HCT116 (cell line): ENCODE measurements around the gene MAP2K3. TPM values are rescaled to one million over a fixed set of nuclear protein-coding genes. Genes with fewer than 3 reads are reported as not detected.
A peak's percentile ranks its signal among the peaks of the same experiment; 100 is the strongest.
"Not testable (repeated sequence)": the region's sequence is repeated elsewhere in the genome, so short reads cannot be mapped to it uniquely, and the experiment has no call there.

Experiments
- ATAC-seq: fragments of 200-7000 bp; cut with Tn5 transposase; 2 replicates; pipeline ENCODE4 v1.9.1; 2020; ENCODE audit warnings: mild to moderate bottlenecking, moderate library complexity
- BruUV-seq: library from RNA; stranded (reverse); fragments of 400-500 nt; replicated peaks from 2 replicates; lab custom pipeline; 2021; lab: Mats Ljungman, UMichigan
- CTCF ChIA-PET: fragments of 300-600 bp; sonication (Branson Sonifier 250); formaldehyde crosslinking; loops from one replicate; lab custom pipeline; 2021; ENCODE audit warnings: antibody characterized with exemption; lab: Charles Lee
- POLR2A ChIA-PET: fragments of 300-600, 350-600 bp; sonication (Branson Sonifier 250); formaldehyde crosslinking; loops from one replicate; lab custom pipeline; 2021; ENCODE audit warnings: antibody characterized with exemption; lab: Charles Lee
- RAD21 ChIA-PET, 2 experiments: fragments of 300-600 bp; sonication (Branson Sonifier 250); formaldehyde crosslinking; loops; one replicate each; lab custom pipeline; 2023; ENCODE audit warnings: low total read pairs in 2 of 2; ENCODE audit not compliant: uncharacterized antibody in 2 of 2, unreplicated experiment in 2 of 2, low non-redundant PET in 1 of 2; lab: Charles Lee
- DNase-seq: peaks from one replicate; pipeline ENCODE4 v3.0.0-alpha.2; 2010; ENCODE audit warnings: low read depth, low spot score
- H2AFZ ChIP-seq: fragments of 200-600 bp; shearing (Covaris generic), sonication (generic); 2 replicates; pipeline ENCODE4 v1.6.1; 2017; ENCODE audit warnings: low read depth, mixed run types, mixed read lengths, antibody characterized with exemption, low read length; ENCODE audit not compliant: poor library complexity, severe bottlenecking
- H3K27ac ChIP-seq: 2 replicates; pipeline ENCODE4 v1.5.1; 2012; ENCODE audit warnings: low read depth, low read length
- H3K27me3 ChIP-seq: fragments of 200-600 bp; sonication (generic); 2 replicates; pipeline ENCODE4 v1.6.1; 2016; ENCODE audit warnings: mixed run types, low read length, mixed read lengths; ENCODE audit not compliant: insufficient read depth
- H3K36me3 ChIP-seq, 2 experiments: fragments of 200-500 bp in 1 of 2; fragments of 200-600 bp in 1 of 2; sonication (Bioruptor generic) in 1 of 2; sonication (generic) in 1 of 2; 2 replicates each; pipeline versions ENCODE4 v1.5.1 to v1.6.1; 2014 to 2016; ENCODE audit warnings: low read length in 2 of 2, inconsistent platforms in 1 of 2, mixed read lengths in 1 of 2, mixed run types in 1 of 2; ENCODE audit not compliant: insufficient read depth in 2 of 2, control insufficient read depth in 1 of 2
- H3K4me1 ChIP-seq, 2 experiments: fragments of 200-600 bp in 1 of 2; sonication (generic) in 1 of 2; 2 replicates each; pipeline versions ENCODE4 v1.5.1 to v1.6.1; 2012 to 2017; ENCODE audit warnings: low read length in 2 of 2, inconsistent platforms in 1 of 2, mild to moderate bottlenecking in 1 of 2, mixed read lengths in 1 of 2, mixed run types in 1 of 2, moderate library complexity in 1 of 2; ENCODE audit not compliant: insufficient read depth in 2 of 2, control insufficient read depth in 1 of 2
- H3K4me2 ChIP-seq: fragments of 200-600 bp; sonication (generic); 2 replicates; pipeline ENCODE4 v1.6.1; 2017; ENCODE audit warnings: mixed run types, low read length, mixed read lengths
- H3K4me3 ChIP-seq, 2 experiments: fragments of 200-600 bp in 1 of 2; sonication (generic) in 1 of 2; replicated peaks in 1 of 2; 2 replicates each; pipeline ENCODE4 v1.5.1; 2011 to 2016; ENCODE audit warnings: low read length in 2 of 2, control low read depth in 1 of 2, low read depth in 1 of 2, mild to moderate bottlenecking in 1 of 2, mixed read lengths in 1 of 2, mixed run types in 1 of 2
- H3K79me2 ChIP-seq: fragments of 200-600 bp; sonication (generic); 2 replicates; pipeline ENCODE4 v1.6.1; 2017; ENCODE audit warnings: mild to moderate bottlenecking, mixed run types, low read length, moderate library complexity, mixed read lengths; ENCODE audit not compliant: insufficient read depth
- H3K9ac ChIP-seq: fragments of 200-600 bp; sonication (generic); 2 replicates; pipeline ENCODE4 v1.6.1; 2016; ENCODE audit warnings: low read length, mixed read lengths
- H3K9me2 ChIP-seq: fragments of 200-600 bp; sonication (generic), shearing (Covaris generic); 2 replicates; pipeline ENCODE4 v1.6.1; 2017; ENCODE audit warnings: mixed run types, mild to moderate bottlenecking, moderate library complexity; ENCODE audit not compliant: insufficient read depth
- H3K9me3 ChIP-seq, 2 experiments: fragments of 200-500 bp in 1 of 2; fragments of 200-600 bp in 1 of 2; sonication (Bioruptor generic) in 1 of 2; sonication (generic) in 1 of 2; 2 replicates each; pipeline ENCODE4 v1.6.1; 2014 to 2017; ENCODE audit warnings: low read length in 2 of 2, mixed read lengths in 2 of 2, inconsistent platforms in 1 of 2, low read depth in 1 of 2, mild to moderate bottlenecking in 1 of 2, mixed run types in 1 of 2, moderate library complexity in 1 of 2; ENCODE audit not compliant: control insufficient read depth in 1 of 2, insufficient read depth in 1 of 2
- H4K20me1 ChIP-seq: fragments of 200-600 bp; sonication (generic), shearing (Covaris generic); 2 replicates; pipeline ENCODE4 v1.6.1; 2017; ENCODE audit warnings: mixed run types, mild to moderate bottlenecking, moderate library complexity; ENCODE audit not compliant: insufficient read depth
- RAD21 ChIP-seq: IDR thresholded peaks from 2 replicates; pipeline ENCODE4 v1.6.1; 2012; ENCODE audit warnings: low read depth, mild to moderate bottlenecking
- SIN3A ChIP-seq: IDR thresholded peaks from 2 replicates; pipeline ENCODE4 v1.6.1; 2012; ENCODE audit warnings: low read depth
- intact Hi-C: fragments of 100-400 bp; cut with micrococcal nuclease; formaldehyde crosslinking; loops from 2 replicates; pipeline ENCODE4 v1.10.0; 2022
- total RNA-seq: library from RNA; stranded (reverse); gene quantifications from one replicate; pipeline ENCODE4 v1.2.1, GENCODE V29; 2021; ENCODE audit not compliant: unreplicated experiment
- TF ChIP-seq, protein P1 (sequence below): IDR thresholded peaks from 2 replicates; pipeline ENCODE4 v1.6.1; 2012

The MAP2K3 gene
- total RNA-seq, 1 experiment from 2014 or later = 96.7 TPM

DNA sequence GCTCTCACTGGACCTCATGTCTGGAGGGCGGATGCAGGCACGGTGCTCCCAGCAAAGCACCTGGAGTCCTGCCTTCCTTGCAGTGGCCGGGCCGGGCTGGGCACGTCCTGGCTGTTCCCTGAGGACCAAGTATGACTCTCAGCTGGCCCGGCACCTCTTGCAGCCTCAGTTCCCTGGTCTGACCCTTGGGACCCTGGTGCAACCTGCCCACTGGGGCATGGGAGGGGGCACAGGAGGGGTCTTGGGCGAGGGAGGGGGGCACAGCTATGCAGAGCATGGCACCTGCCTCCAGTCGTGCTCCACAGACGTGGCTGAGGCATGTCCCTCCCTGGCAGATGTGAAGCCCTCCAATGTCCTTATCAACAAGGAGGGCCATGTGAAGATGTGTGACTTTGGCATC, 19.6 kb downstream of the MAP2K3 start:
- H3K27ac ChIP-seq = no peak overlapping the region
- no peaks in the 10 kb centered on the region for H3K9me2 ChIP-seq
- no peak overlapping the region for H3K4me3 ChIP-seq
- no peak overlapping the region for H3K9ac ChIP-seq
- H3K4me1 ChIP-seq = no peaks in the 10 kb centered on the region
- RAD21 ChIA-PET = no interaction called here
- DNase-seq = no peak
- H3K9me3 ChIP-seq = peaks cover 0 to 3% of the 10 kb centered on the region in 2 experiments; a peak in 1 of 4 replicates
- TF ChIP-seq, protein P1, sequence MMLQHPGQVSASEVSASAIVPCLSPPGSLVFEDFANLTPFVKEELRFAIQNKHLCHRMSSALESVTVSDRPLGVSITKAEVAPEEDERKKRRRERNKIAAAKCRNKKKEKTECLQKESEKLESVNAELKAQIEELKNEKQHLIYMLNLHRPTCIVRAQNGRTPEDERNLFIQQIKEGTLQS = no peak
- TF ChIP-seq RAD21 = no peak
- no peak for TF ChIP-seq SIN3A
- TF ChIP-seq, all 23 proteins: peak for 0
- Histone ChIP-seq H3K36me3 (peaks cover 13 to 40% of the 10 kb centered on the region in 2 experiments), H3K4me2 (no peak overlapping the region), H3K79me2 (peaks cover 13% of the 10 kb centered on the region; the same call in 1 of the 2 replicates), H2AFZ (no peak overlapping the region), H3K27me3 (no peaks in the 10 kb centered on the region), H4K20me1 (no peaks in the 10 kb centered on the region)
- ChIA-PET CTCF (no interaction called here), POLR2A (no interaction called here)
- intact Hi-C loops = no loop called here
- ATAC-seq = no peak
- no TSS peak for BruUV-seq

DNA sequence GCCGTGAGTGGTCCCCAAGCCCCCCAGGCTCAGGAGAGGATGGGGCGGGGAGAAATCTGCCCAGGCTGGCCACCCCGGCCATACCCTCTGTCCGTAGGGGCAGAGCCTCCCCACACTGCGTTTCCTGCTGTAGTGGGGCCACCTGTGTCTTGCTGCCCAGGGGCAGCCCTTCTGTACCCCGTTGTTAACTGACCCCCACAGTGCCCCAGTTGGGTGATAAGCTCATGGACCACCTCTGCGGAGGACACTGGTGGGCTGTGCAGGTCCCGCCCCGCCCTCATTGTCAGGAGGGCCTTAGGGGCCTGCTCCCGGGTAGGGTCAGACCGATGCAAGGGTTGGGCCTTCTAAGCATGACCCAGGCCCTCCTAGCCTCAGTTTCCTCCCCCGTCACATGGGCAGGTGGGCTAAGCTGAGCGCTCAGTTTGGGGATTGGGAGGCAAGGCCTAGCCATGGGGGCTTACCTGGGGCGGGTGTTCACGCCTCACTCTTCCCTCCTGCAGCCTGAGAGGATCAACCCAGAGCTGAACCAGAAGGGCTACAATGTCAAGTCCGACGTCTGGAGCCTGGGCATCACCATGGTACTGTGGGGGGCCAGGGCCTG, 20.1 kb downstream of the MAP2K3 start:
- RAD21 ChIA-PET, H4K20me1 ChIP-seq, H3K4me1 ChIP-seq, H3K27ac ChIP-seq, H3K9ac ChIP-seq, CTCF ChIA-PET, POLR2A ChIA-PET, BruUV-seq, H3K9me2 ChIP-seq, H3K9me3 ChIP-seq, H3K27me3 ChIP-seq, H3K4me3 ChIP-seq, ATAC-seq, DNase-seq, H2AFZ ChIP-seq, H3K4me2 ChIP-seq, intact Hi-C loops: not testable (repeated sequence)
- peaks cover 13 to 38% of the 10 kb centered on the region in 2 experiments for H3K36me3 ChIP-seq
- H3K79me2 ChIP-seq = peaks cover 13% of the 10 kb centered on the region; the same call in 1 of the 2 replicates

DNA sequence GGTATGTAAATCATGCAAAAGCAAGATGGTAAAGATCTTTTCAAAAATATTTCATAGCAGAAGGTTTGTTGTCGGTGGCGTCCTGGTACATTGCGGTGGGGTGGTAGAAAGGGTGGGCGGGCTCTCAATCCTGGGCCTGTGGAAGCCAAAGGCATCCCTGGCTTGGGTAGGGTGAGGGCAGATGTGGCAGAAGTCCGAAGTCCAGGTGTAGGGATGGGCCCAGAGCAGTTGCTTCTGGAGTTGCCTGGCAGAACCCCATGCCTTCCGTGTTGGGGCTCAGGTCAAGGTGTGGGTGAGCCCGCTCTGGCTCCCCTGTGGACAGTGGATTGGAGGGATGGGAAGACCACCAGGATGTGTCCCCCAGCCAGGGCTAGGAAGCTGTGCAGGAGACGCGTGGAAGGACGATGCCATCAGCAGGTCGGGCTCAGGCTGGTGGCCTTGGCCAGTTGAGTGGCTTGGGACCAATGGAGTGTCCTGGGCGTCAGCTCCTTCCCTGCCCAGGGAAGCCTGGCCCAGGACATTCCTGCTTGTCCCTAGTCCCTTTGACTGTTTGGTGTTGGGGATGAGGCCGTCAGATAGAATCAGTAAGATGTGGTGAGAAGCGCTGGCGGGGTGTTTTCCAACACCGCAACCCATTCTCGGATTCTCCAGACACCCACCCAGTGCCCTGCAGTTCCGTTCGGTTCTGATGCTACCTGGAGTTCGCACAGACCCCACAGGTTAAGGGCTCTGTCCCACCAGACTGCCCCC, 21.1 kb downstream of the MAP2K3 start:
- H2AFZ ChIP-seq, ATAC-seq, H3K4me2 ChIP-seq, H4K20me1 ChIP-seq, RAD21 ChIA-PET, H3K4me3 ChIP-seq, H3K9ac ChIP-seq, H3K4me1 ChIP-seq, H3K27ac ChIP-seq, H3K27me3 ChIP-seq, POLR2A ChIA-PET, DNase-seq, CTCF ChIA-PET, H3K9me2 ChIP-seq, H3K9me3 ChIP-seq, intact Hi-C loops, H3K79me2 ChIP-seq: not testable (repeated sequence)
- H3K36me3 ChIP-seq = peaks cover 7 to 29% of the 10 kb centered on the region in 2 experiments; a peak in 3 of 4 replicates
- BruUV-seq = TSS peak; percentile 1

DNA sequence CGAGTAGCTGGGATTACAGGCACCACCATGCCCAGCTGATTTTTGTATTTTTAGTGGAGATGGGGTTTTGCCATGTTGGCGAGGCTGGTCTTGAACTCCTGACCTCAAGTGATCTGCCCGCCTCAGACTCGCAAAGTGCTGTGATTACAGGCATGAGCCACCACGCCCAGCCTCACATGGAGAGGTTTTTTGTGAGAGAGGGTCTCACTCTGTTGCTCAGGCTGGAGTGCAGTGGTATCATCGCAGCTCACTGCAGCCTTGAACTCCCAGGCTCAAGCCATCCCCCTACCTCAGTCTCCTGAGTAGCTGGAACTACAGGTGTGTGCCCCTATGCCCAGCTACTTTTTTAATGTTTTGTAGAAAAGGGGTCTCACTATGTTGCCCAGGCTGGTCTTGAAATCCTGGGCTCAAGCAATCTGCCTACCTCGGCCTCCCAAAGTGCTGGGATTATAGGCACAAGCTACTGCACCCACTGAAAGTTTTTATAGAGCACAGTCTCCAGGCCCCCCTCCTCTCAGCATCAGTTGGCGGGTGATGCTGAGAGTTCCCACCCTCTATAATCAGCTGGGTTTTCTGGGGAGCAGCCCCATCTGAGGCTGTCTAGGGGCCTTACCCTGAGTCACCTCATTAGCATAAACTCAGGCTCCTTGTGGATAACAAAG, 22.2 kb downstream of the MAP2K3 start:
- H3K27me3 ChIP-seq, H3K9me2 ChIP-seq, H3K4me2 ChIP-seq, H3K9me3 ChIP-seq, DNase-seq, intact Hi-C loops, RAD21 ChIA-PET, H3K4me1 ChIP-seq, H3K27ac ChIP-seq, H3K79me2 ChIP-seq, H3K4me3 ChIP-seq, CTCF ChIA-PET, H4K20me1 ChIP-seq, H3K9ac ChIP-seq, H2AFZ ChIP-seq: not testable (repeated sequence)
- H3K36me3 ChIP-seq = peaks cover 7 to 17% of the 10 kb centered on the region in 2 experiments; a peak in 3 of 4 replicates
- POLR2A ChIA-PET = interaction anchor here (1.0 kb wide), 1 partner anchor 474 kb away, joined by 3 read pairs; no protein-coding TSS in a partner anchor
- TSS peak; percentile 4 for BruUV-seq
- peak; percentile 49; the same call in 1 of the 2 replicates for ATAC-seq
